GM21825 (cell line): ENCODE data around the gene POT1.

Experiments used
- ATAC-seq: cut with Tn5 transposase; IDR thresholded peaks from one replicate; pipeline ENCODE4 v1.9.1; 2021; ENCODE audit warnings: mild to moderate bottlenecking, moderate library complexity; ENCODE audit not compliant: unreplicated experiment

Gene POT1

DNA sequence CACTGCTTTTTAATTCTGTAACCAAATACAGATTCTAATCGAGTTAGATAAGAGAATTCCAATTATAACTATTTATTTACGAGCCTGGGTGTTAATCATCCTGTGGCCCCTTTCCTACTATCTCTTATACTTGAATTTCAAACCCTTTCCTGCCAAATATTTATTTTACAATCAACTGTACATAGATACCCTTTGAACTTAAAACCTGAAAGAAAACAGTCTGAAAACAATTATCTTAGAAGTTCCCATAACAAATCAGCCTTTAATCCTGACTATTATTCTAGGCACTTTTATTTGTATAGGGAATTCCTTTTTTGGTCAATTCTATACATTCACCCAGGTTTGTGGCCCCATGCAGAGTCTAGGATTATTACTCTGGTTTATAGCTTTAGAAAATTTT lies 153.5 kb downstream of the POT1 start:
- no peak for ATAC-seq

DNA sequence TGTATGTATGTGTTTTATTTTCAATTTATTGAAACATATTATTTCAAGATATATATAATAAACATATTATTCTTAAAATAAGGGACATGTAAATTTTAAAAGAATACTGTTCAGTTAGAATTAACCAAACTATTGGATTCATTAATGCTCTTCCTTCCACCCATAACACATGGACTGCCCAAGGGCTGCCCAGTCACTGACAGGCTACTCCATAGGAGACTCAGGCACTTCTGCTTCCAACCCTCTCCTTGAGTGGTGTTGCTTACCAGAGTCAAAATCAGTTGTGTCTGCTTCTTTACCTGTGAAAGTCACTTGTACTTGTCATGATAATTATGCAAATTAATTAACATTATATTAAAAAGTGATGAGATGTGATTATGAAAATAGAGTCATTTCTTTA lies 154.2 kb downstream of the POT1 start:
- no peak for ATAC-seq

DNA sequence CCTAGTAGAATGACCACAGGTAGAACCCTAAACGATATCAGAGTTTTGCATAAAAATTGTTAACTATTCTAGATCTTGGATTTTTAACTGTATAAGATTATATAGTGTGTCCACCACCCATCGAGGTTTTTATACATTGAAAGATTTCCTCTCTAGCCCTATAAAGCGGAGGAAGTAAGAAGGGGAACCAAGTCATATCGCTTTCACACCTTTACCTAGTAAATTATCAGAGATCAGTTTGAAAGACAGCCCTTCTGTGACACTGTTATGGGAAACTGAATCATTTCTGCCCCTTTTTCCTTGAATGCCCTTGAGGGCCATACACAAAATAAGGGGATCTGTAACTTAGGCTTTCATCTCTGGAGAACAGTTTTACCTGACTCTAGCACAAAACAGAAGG lies 155.7 kb downstream of the POT1 start:
- no peak for ATAC-seq

DNA sequence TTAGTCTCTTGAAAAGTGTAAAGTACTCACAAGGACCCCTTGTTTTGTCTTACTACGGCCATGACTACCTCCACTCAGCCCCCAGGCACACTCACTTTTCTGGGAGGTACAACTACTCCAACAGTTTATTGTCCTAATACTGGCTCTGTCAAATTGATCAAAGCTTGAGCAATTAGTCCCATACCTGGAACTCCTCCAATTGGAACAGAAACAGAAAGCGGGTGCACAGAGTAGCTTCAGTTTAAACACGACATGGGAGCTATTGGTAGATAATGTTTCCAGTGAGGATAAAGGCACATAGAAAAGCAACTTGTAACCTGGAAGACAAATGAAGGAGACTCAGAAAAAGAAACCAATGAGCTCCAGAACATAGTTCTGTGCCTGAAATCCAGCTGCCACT lies 156.3 kb downstream of the POT1 start:
- ATAC-seq: no peak
